Osteocyte (in vitro differentiated cells): ENCODE results near the gene C16orf87. TPM values are rescaled to one million over a fixed set of nuclear protein-coding genes. Genes with fewer than 3 reads are reported as not detected.

Source experiments
- DNase-seq: peaks from one replicate; pipeline ENCODE4 v3.0.0; 2021; ENCODE audit warnings: mixed read lengths; ENCODE audit not compliant: unreplicated experiment; ENCODE audit errors: extremely low spot score
- H3K27ac Mint-ChIP-seq: one replicate; pipeline ENCODE4 v1.8.0; 2021; ENCODE audit warnings: mild to moderate bottlenecking, mixed read lengths; ENCODE audit not compliant: unreplicated experiment
- H3K27me3 Mint-ChIP-seq: one replicate; pipeline ENCODE4 v1.8.0; 2021; ENCODE audit warnings: mixed read lengths; ENCODE audit not compliant: unreplicated experiment
- H3K36me3 Mint-ChIP-seq: one replicate; pipeline ENCODE4 v1.8.0; 2021; ENCODE audit warnings: mixed read lengths; ENCODE audit not compliant: unreplicated experiment
- H3K4me1 Mint-ChIP-seq: one replicate; pipeline ENCODE4 v1.8.0; 2021; ENCODE audit warnings: mixed read lengths; ENCODE audit not compliant: unreplicated experiment
- H3K4me3 Mint-ChIP-seq: one replicate; pipeline ENCODE4 v1.8.0; 2021; ENCODE audit warnings: mild to moderate bottlenecking, moderate library complexity, mixed read lengths; ENCODE audit not compliant: unreplicated experiment
- H3K9me3 Mint-ChIP-seq: one replicate; pipeline ENCODE4 v1.8.0; 2021; ENCODE audit warnings: mixed read lengths; ENCODE audit not compliant: unreplicated experiment
- CTCF ChIP-seq: fragments of 200-600 bp; sonication (generic); IDR thresholded peaks from 2 replicates; pipeline ENCODE4 v1.5.0; 2021; ENCODE audit warnings: antibody characterized with exemption, mild to moderate bottlenecking, moderate library complexity
- total RNA-seq: library from RNA; stranded (reverse); gene quantifications from 2 replicates; pipeline ENCODE4 v1.2.1, GENCODE V29; 2021

Gene C16orf87
- total RNA-seq, 1 donor from 2014 or later = 14.5 TPM

GRCh38 chr16:46772463-46772862 lies 58.5 kb downstream of the C16orf87 start:
- Mint-ChIP-seq H3K27me3 (peaks cover 3% of the 10 kb centered on the region), H3K4me3 (no peak overlapping the region), H3K36me3 (no peaks in the 10 kb centered on the region), H3K4me1 (peaks cover 7% of the 10 kb centered on the region), H3K9me3 (no peaks in the 10 kb centered on the region), H3K27ac (no peak overlapping the region)
- no peak for TF ChIP-seq CTCF
- peak; percentile 5 for DNase-seq

DNA sequence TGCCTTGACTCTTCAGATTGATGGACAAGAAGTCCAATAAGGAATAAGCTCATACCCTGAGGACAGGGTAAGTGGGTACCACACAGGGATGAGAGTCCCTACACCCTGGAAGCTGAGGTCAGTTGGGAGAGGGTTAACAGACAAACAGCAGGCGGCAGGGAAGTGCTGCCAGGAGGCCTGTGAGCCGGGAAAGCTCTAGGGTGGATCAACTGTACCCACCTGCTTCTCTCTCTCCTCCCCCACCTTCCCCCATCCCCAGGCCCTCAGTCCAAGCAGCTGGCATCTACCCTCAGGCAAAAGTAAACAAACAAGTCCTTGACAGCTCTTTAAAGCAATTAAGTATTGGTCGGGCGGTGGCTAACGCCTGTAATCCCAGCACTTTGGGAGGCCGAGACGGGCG lies 62.2 kb downstream of the C16orf87 start:
- Mint-ChIP-seq H3K9me3 (no peaks in the 10 kb centered on the region), H3K4me1 (no peaks in the 10 kb centered on the region), H3K36me3 (no peaks in the 10 kb centered on the region), H3K27me3 (peaks cover 6% of the 10 kb centered on the region), H3K27ac (no peak overlapping the region), H3K4me3 (no peak overlapping the region)
- no peak for TF ChIP-seq CTCF
- no peak for DNase-seq

GRCh38 chr16:46765050-46765449 lies 65.9 kb downstream of the C16orf87 start:
- H3K27ac Mint-ChIP-seq = no peak overlapping the region
- no peaks in the 10 kb centered on the region for H3K4me1 Mint-ChIP-seq
- no peaks in the 10 kb centered on the region for H3K9me3 Mint-ChIP-seq
- no peak for DNase-seq
- no peak overlapping the region for H3K4me3 Mint-ChIP-seq
- no peaks in the 10 kb centered on the region for H3K36me3 Mint-ChIP-seq
- peaks cover 10% of the 10 kb centered on the region for H3K27me3 Mint-ChIP-seq
- TF ChIP-seq CTCF = no peak

GRCh38 chr16:46763147-46763546 lies 67.8 kb downstream of the C16orf87 start:
- Mint-ChIP-seq H3K4me3 (no peak overlapping the region), H3K27ac (no peak overlapping the region), H3K9me3 (no peaks in the 10 kb centered on the region), H3K27me3 (peaks cover 10% of the 10 kb centered on the region), H3K4me1 (no peaks in the 10 kb centered on the region), H3K36me3 (no peaks in the 10 kb centered on the region)
- no peak for DNase-seq
- no peak for TF ChIP-seq CTCF

DNA sequence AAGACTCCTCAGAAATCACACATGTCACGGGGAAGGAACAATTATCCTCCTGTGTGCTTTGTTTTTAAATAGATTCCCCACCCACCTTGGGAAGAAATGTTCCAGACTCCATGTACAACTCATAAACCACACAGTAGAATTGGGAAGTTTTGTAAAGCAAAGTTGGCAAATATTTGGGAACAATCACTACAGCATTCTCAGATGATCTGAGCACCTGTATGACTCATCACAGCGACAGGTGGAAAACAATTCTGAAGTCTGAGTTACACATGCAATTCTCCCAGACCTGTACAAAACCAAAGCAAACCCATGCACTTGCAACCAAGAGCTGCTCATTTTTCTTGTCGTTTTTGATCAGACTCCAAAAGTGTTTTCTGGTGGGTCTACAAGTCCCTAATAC lies 68.4 kb downstream of the C16orf87 start:
- peaks cover 10% of the 10 kb centered on the region for H3K27me3 Mint-ChIP-seq
- H3K36me3 Mint-ChIP-seq = no peaks in the 10 kb centered on the region
- peaks cover 4% of the 10 kb centered on the region for H3K4me1 Mint-ChIP-seq
- DNase-seq = no peak
- no peak for TF ChIP-seq CTCF
- H3K4me3 Mint-ChIP-seq = no peak overlapping the region
- no peaks in the 10 kb centered on the region for H3K9me3 Mint-ChIP-seq
- H3K27ac Mint-ChIP-seq = no peak overlapping the region
